Measurements from ENCODE around the gene NKG7. TPM values are rescaled to one million over a fixed set of nuclear protein-coding genes. Genes with fewer than 3 reads are reported as not detected.

The NKG7 gene
- total and polyA plus RNA-seq, 2 experiments from 2014 or later = not detected

GRCh38 chr19:51367255-51367564, 5.2 kb downstream of the NKG7 start:
- Mint-ChIP-seq H3K27ac (peak overlapping the region; percentile 81; the same call in 1 of the 2 replicates), H3K4me1 (peaks cover 25% of the 10 kb centered on the region), H3K27me3 (ENCODE audit: insufficient read depth, low read depth, poor library complexity) (peaks cover 17% of the 10 kb centered on the region), H3K9me3 (no peaks in the 10 kb centered on the region; the same call in 2 of the 3 replicates), H3K36me3 (ENCODE audit: low read depth) (no peaks in the 10 kb centered on the region; the same call in 2 of the 3 replicates), H3K4me3 (peak overlapping the region; percentile 99)
- H3K36me3 ChIP-seq (ENCODE audit: insufficient read depth) = no peaks in the 10 kb centered on the region
- no peaks in the 10 kb centered on the region for H3K9me2 ChIP-seq (ENCODE audit: insufficient read depth)
- peak overlapping the region; percentile 81; the same call in 1 of the 2 replicates for H3K27ac ChIP-seq (ENCODE audit: low read depth)
- peak overlapping the region; percentile 72 for H2AFZ ChIP-seq
- no peaks in the 10 kb centered on the region for H4K20me1 ChIP-seq (replicated peaks; ENCODE audit: insufficient read depth)
- H3K4me1 ChIP-seq (ENCODE audit: insufficient read depth) = peaks cover 15% of the 10 kb centered on the region; the same call in 1 of the 2 replicates
- no peaks in the 10 kb centered on the region for H3K27me3 ChIP-seq (ENCODE audit: insufficient read depth)
- TF ChIP-seq REST (IDR thresholded peaks at IDR 0.05; ENCODE audit: unreplicated experiment) = no peak
- ATAC-seq (peak; percentile 7), DNase-seq (ENCODE audit: low spot score) (no peak)
- peak overlapping the region; percentile 95 for H3K4me2 ChIP-seq
- H3K79me2 ChIP-seq (replicated peaks; ENCODE audit: insufficient read depth) = 0 out of 2 replicates have a peak, but pooled peaks cover 4% of the 10 kb centered on the region
- H3F3A ChIP-seq (replicated peaks; ENCODE audit: low read depth) = no peaks in the 10 kb centered on the region; the same call in 1 of the 2 replicates
- peak overlapping the region; percentile 98 for H3K4me3 ChIP-seq

GRCh38 chr19:51366389-51367254, 5.8 kb downstream of the NKG7 start:
- H4K20me1 ChIP-seq (replicated peaks; ENCODE audit: insufficient read depth) = no peaks in the 10 kb centered on the region
- TF ChIP-seq POLR2AphosphoS5 (IDR thresholded peaks at IDR 0.05; ENCODE audit: low read depth) (peak; percentile 91), STAT1 (IDR thresholded peaks at IDR 0.05; ENCODE audit: unreplicated experiment) (no peak), REST (IDR thresholded peaks at IDR 0.05; ENCODE audit: unreplicated experiment) (no peak)
- H2AFZ ChIP-seq = peak overlapping the region; percentile 72
- ATAC-seq = peak; percentile 73
- Mint-ChIP-seq H3K27ac (peak overlapping the region; percentile 96), H3K4me3 (peak overlapping the region; percentile 99), H3K27me3 (ENCODE audit: insufficient read depth, low read depth, poor library complexity) (peaks cover 17% of the 10 kb centered on the region), H3K4me1 (peaks cover 25% of the 10 kb centered on the region), H3K36me3 (ENCODE audit: low read depth) (no peaks in the 10 kb centered on the region; the same call in 2 of the 3 replicates), H3K9me3 (no peaks in the 10 kb centered on the region; the same call in 2 of the 3 replicates)
- no peaks in the 10 kb centered on the region; the same call in 1 of the 2 replicates for H3F3A ChIP-seq (replicated peaks; ENCODE audit: low read depth)
- H3K9me2 ChIP-seq (ENCODE audit: insufficient read depth) = no peaks in the 10 kb centered on the region
- peaks cover 15% of the 10 kb centered on the region; the same call in 1 of the 2 replicates for H3K4me1 ChIP-seq (ENCODE audit: insufficient read depth)
- H3K27me3 ChIP-seq (ENCODE audit: insufficient read depth) = no peaks in the 10 kb centered on the region
- peak; percentile 100 for DNase-seq (ENCODE audit: low spot score)
- H3K27ac ChIP-seq (ENCODE audit: low read depth) = peak overlapping the region; percentile 81; the same call in 1 of the 2 replicates
- H3K36me3 ChIP-seq (ENCODE audit: insufficient read depth) = no peaks in the 10 kb centered on the region
- H3K4me3 ChIP-seq = peak overlapping the region; percentile 98
- H3K4me2 ChIP-seq = peak overlapping the region; percentile 95
- 0 out of 2 replicates have a peak, but pooled peaks cover 4% of the 10 kb centered on the region for H3K79me2 ChIP-seq (replicated peaks; ENCODE audit: insufficient read depth)
